Measurements from ENCODE around the gene SOS2. TPM values are rescaled to one million over a fixed set of nuclear protein-coding genes. Genes with fewer than 3 reads are reported as not detected.

SOS2 gene
- total and polyA plus RNA-seq, 2 of the 4 experiments (the other 2 are of a cell fraction) = 6.3 to 10.9 TPM

- Histone ChIP-seq H3K27me3 (ENCODE audit: control insufficient read depth, insufficient read depth, low read length) (no peaks in the 10 kb centered on the region), H3K27ac (ENCODE audit: insufficient read depth, low read length) (no peak overlapping the region), H2BK15ac (ENCODE audit: low read depth, low read length) (no peak overlapping the region), H4K8ac (ENCODE audit: low read depth in 2 of 2, low read length in 2 of 2) (no peak overlapping the region), H4K20me1 (ENCODE audit: insufficient read depth, low read length) (peaks cover 31% of the 10 kb centered on the region), H3K9me3 (ENCODE audit: control insufficient read depth, insufficient read depth, low read length) (no peaks in the 10 kb centered on the region), H3K18ac (ENCODE audit: low read depth, low read length) (no peak overlapping the region), H2BK5ac (ENCODE audit: low read depth, low read length, poor library complexity, severe bottlenecking) (no peak overlapping the region), H3K4me2 (ENCODE audit: low read depth, low read length) (no peak overlapping the region), H3K23ac (ENCODE audit: low read depth, low read length) (no peak overlapping the region), H3K9ac (ENCODE audit: low read depth, low read length) (no peak overlapping the region), H3K4me3 (ENCODE audit: insufficient read depth, low read depth, low read length) (no peak overlapping the region), H2AFZ (replicated peaks; ENCODE audit: low read length, poor library complexity) (no peak overlapping the region), H3K14ac (replicated peaks; ENCODE audit: low read depth, low read length) (no peak overlapping the region), H3K9me1 (ENCODE audit: insufficient read depth, low read length) (peaks cover 7% of the 10 kb centered on the region), H2AK9ac (replicated peaks; ENCODE audit: low read depth, low read length, poor library complexity) (no peak overlapping the region), H2BK20ac (ENCODE audit: low read depth, low read length) (no peak overlapping the region), H3K56ac (ENCODE audit: extremely low read depth, insufficient read depth, low read length) (no peak overlapping the region), H3K4me1 (ENCODE audit: control insufficient read depth, insufficient read depth, low read length) (no peaks in the 10 kb centered on the region), H4K5ac (ENCODE audit: low read depth, low read length) (no peak overlapping the region), H2AK5ac (ENCODE audit: low read depth, low read length) (no peak overlapping the region), H3K36me3 (ENCODE audit: control insufficient read depth, insufficient read depth, low read length) (peaks cover 3% of the 10 kb centered on the region), H4K91ac (ENCODE audit: insufficient read depth, low read depth, low read length) (no peak overlapping the region), H3K4ac (ENCODE audit: low read depth, low read length) (no peak overlapping the region), H3K79me1 (ENCODE audit: low read depth in 1 of 2, low read length in 2 of 2) (peaks cover 17 to 52% of the 10 kb centered on the region in 2 experiments), H2BK120ac (ENCODE audit: low read depth, low read length) (no peak overlapping the region)
- ATAC-seq (ENCODE audit: low read depth) (no peak), DNase-seq (no peak)
- no peak for TF ChIP-seq POLR2A (IDR thresholded peaks at IDR 0.05; ENCODE audit: low read depth, low read length)
- no peak for TF ChIP-seq ELK1 (IDR thresholded peaks at IDR 0.05; ENCODE audit: borderline replicate concordance, low read depth, low read length)
- no peak for TF ChIP-seq USF2 (IDR thresholded peaks at IDR 0.05; ENCODE audit: low read depth, low read length)
- TF ChIP-seq MAZ (IDR thresholded peaks at IDR 0.05; ENCODE audit: borderline replicate concordance, low read depth, low read length) = no peak
- TF ChIP-seq CHD1 (IDR thresholded peaks at IDR 0.05; ENCODE audit: low read depth, low read length) = no peak
- no peak for TF ChIP-seq SMC3 (IDR thresholded peaks at IDR 0.05; ENCODE audit: low read depth, low read length)
- no peak for TF ChIP-seq FOS (IDR thresholded peaks at IDR 0.05; ENCODE audit: low read depth, low read length)
- no peak for TF ChIP-seq RAD21 (IDR thresholded peaks at IDR 0.05; ENCODE audit: low read length)
- TF ChIP-seq MAFK (IDR thresholded peaks at IDR 0.05; ENCODE audit: low read depth, low read length) = no peak
- no peak for TF ChIP-seq NFE2L2 (IDR thresholded peaks at IDR 0.05; ENCODE audit: low read depth, low read length)
- TF ChIP-seq MXI1 (IDR thresholded peaks at IDR 0.05; ENCODE audit: borderline replicate concordance, low read depth, low read length) = no peak
- no peak for TF ChIP-seq RCOR1 (IDR thresholded peaks at IDR 0.05; ENCODE audit: insufficient replicate concordance, low read length)
- TF ChIP-seq CEBPB (IDR thresholded peaks at IDR 0.05; ENCODE audit: low read depth, low read length) = no peak
- TF ChIP-seq BHLHE40 (IDR thresholded peaks at IDR 0.05; ENCODE audit: low read depth, low read length) = no peak
- TF ChIP-seq CTCF (conservative IDR thresholded peaks at IDR 0.05; ENCODE audit: low read depth, low read length) = no peak
- no peak for TF ChIP-seq RFX5 (IDR thresholded peaks at IDR 0.05; ENCODE audit: low read depth, low read length)
- in situ Hi-C loops (cut with MboI; ENCODE audit: low sequenced_read_pairs) (no loop called here), intact Hi-C loops (cut with micrococcal nuclease) (no loop called here), dilution Hi-C loops (cut with HindIII; ENCODE audit: low sequenced_read_pairs, unreplicated experiment) (no loop called here)
- no TSS peak for BruUV-seq (replicated peaks)
- ChIA-PET POLR2A (ENCODE audit: unreplicated experiment) (no interaction called here), CTCF (no interaction called here)
- 96% methylated on average over 4 of the region's 5 CpGs; no CpG with 5 or more reads in 1 of the 2 experiments for whole genome bisulfite sequencing, 2 experiments (ENCODE audit: extremely low coverage in 2 of 2, insufficient read length in 1 of 2)
These were observed 12.9 kb downstream of the SOS2 start for GRCh38 chr14:50218501-50218900.
